Astrocyte of the hippocampus (primary cell): ENCODE results near the gene ARHGAP45.
"Not testable (repeated sequence)": the region's sequence is repeated elsewhere in the genome, so short reads cannot be mapped to it uniquely, and the experiment has no call there.

Experiments
- DNase-seq: peaks from one replicate; pipeline ENCODE4 v3.0.0; 2011; ENCODE audit warnings: low read depth, low spot score

Gene ARHGAP45

GRCh38 chr19:1104311-1105007 lies 37.5 kb downstream of the ARHGAP45 start:
- peak; percentile 87 for DNase-seq

- DNase-seq = peak; percentile 73
These were observed 38.3 kb downstream of the ARHGAP45 start for GRCh38 chr19:1105008-1105872.

GRCh38 chr19:1105873-1106840 lies 39.2 kb downstream of the ARHGAP45 start:
- no peak for DNase-seq

GRCh38 chr19:1106841-1107660 lies 40.1 kb downstream of the ARHGAP45 start:
- no peak for DNase-seq

DNA sequence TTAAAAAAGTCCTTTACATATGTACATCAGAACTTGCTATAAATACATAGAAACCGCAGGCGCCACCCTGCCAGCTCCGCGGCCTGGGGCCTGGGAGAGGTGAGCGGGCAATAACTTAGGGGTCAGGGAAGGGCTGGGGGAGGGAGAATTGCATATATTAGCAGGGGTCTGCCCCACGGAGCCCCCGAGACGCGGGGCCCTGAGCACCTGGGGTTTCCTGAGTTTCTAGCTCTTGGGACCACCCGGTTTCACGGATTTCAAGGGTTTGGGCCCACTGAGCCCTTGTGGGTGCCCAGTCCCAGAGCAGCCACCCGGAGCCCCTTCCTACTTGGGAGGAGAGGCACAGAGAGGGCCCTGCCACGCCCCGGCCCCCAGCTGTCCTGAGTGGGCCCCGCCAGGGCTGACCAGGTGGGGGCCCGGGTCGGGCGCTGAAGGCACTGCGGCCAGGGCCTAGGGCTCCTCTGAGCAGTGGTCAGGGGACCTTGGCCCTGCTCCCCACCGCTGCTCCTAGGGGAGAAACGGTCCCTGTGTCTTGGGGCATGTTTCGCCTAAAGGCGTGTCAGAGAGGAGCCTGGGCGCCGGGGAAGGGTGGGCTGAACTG lies 40.8 kb downstream of the ARHGAP45 start:
- DNase-seq = no peak

GRCh38 chr19:1108291-1109031 lies 41.5 kb downstream of the ARHGAP45 start:
- no peak for DNase-seq

DNA sequence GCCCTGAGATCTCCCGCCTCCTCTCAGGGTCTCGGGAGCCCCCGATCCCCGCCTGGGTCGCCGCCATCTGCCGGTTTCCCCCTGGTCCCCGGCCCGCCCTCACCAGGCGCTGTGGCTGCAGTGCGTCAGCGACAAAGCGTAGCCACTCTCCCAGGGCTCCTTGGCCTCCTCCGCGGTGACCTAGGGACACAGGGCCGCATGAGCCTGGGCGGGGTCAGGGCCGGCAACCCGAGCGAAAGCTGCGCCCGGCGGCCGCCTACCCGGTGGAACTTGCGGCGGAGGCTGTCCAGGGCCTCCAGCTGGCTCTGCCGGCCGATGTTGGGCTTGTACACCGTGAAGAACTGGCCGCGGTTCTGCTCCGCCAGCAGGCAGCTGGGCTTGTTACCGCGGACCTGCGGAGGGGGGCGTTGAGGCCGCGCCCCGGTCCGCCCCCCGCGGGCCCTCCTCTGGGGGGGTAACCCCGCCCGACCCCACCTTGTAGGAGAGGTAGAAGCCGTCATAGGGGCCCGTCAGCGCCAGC lies 42.1 kb downstream of the ARHGAP45 start:
- no peak for DNase-seq

DNA sequence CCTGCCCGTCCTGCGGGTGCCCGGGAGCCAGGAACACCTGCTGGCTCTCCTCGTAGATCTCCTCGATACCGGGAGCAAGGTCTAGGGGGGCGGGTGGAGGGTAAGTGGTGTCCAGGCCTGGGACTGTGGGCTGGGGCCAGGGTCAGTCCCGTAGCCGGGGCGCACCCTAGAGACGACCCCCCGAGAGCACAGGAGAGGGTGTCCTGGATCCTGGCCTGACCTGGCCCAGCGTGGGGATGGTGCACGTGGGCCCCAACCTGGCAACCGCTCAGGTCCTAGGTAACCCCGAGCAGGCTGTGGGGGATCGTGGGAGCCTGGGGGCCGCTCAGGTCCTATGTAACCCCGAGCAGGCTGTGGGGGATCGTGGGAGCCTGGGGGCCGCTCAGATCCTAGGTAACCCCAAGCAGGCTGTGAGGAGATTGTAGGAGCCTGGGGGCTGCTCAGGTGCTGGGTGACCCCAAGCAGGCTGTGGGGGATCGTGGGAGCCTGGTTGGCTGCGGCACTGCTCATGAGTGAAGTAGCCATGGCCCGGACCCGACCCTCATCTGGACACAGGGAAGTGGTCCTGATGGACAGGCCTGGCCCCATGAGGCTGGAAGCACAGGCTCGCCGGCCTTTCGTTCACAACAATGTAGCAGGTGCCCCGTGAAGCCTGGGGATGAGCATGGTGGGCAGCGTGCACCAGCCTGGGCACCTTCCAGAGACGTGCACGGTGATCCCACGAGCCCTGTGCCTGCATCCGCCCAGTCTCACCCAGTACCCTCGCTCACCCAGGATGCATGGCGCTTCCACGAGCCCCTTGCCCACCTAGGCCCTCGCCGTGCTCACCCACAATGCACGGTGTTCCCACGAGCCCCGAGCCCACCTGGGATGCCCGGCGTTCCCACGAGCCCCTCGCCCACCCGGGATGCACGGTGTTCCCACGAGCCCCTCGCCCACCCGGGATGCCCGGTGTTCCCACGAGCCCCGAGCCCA lies 43.0 kb downstream of the ARHGAP45 start:
- no peak for DNase-seq

- no peak for DNase-seq
These were observed 44.1 kb downstream of the ARHGAP45 start for GRCh38 chr19:1110809-1111640.

GRCh38 chr19:1111641-1112267 lies 44.8 kb downstream of the ARHGAP45 start:
- DNase-seq = no peak

- DNase-seq = no peak
These were observed 45.5 kb downstream of the ARHGAP45 start for GRCh38 chr19:1112268-1113029.

DNA sequence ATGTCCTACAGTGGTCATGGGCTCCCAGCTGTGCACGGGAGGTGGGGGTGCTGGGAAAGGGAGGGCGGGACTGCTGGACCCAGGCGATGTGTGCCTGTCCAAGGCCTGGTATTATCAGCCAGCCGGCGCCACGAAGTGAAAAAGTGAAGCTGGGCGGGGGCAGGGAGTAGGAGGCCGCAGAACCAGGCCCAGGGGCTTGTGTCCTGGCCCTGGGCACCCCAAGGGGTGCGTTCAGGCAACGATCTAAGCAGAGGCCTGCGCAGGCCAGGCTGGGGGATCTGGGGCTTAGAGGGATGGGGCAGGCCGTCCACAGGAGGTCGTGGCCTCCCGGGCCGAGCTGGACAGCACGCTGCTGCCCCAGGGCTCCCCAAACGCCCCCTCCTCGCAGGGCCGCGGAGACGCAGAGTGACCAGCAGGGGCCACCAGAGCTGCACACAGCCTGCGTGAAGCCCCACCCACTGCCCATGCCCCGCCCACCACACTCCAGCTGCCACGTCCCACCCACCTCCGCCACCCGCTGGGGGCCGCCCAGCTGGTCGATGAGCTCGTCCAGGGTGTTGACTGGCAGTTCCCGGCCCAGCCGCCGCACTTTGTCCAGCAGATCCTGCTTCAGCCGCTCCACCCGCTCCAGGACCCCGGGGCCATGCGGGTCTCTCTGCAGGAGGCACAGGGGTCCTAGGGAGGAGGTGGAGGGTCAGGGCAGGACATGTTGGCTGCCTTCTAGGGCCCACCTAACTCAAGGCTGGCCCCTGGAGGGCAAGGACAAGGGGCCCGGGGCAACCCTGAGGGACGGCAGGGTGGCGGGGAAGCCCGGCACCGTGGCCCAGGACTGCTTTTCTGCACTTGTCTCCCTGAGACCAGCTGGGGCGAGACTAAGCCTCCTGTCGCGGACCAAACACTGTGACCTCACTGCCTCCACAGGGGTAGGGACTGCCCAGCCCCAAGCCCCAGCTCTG lies 46.3 kb downstream of the ARHGAP45 start:
- peak; percentile 97 for DNase-seq

GRCh38 chr19:1113986-1114483 lies 47.1 kb downstream of the ARHGAP45 start:
- no peak for DNase-seq

- DNase-seq = not testable (repeated sequence)
These were observed 47.8 kb downstream of the ARHGAP45 start for GRCh38 chr19:1114728-1115127.
